ENCODE results near the gene BAIAP2L1.

DNA sequence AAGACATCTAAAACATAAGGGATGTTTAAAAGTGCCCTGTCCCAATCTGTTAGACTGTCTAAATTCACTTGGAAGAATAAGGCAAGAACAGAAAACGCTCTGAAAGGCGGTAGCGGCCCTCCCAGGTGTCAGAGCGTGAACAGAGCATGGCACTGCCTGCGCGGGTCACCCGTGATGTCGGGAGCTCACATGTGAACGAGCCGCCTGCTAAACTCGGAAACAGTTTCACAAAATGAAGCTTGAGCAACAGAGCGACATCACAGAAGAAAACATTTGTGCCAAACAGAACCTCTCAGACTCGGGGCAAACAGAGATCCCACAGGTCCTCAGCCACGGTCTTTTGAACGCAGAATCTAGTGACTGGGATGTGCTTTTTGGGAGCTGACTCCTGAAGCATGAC lies 106.6 kb downstream of the BAIAP2L1 start:
- TF ChIP-seq ZNF404 (tag by site-specific recombination; IDR thresholded peaks at IDR 0.05) (no peak), SP2 (tag by site-specific recombination; IDR thresholded peaks at IDR 0.05) (no peak)
- TF ChIP-seq, protein P1, sequence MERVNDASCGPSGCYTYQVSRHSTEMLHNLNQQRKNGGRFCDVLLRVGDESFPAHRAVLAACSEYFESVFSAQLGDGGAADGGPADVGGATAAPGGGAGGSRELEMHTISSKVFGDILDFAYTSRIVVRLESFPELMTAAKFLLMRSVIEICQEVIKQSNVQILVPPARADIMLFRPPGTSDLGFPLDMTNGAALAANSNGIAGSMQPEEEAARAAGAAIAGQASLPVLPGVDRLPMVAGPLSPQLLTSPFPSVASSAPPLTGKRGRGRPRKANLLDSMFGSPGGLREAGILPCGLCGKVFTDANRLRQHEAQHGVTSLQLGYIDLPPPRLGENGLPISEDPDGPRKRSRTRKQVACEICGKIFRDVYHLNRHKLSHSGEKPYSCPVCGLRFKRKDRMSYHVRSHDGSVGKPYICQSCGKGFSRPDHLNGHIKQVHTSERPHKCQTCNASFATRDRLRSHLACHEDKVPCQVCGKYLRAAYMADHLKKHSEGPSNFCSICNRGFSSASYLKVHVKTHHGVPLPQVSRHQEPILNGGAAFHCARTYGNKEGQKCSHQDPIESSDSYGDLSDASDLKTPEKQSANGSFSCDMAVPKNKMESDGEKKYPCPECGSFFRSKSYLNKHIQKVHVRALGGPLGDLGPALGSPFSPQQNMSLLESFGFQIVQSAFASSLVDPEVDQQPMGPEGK (tag by site-specific recombination; IDR thresholded peaks at IDR 0.05), result no peak
- TF ChIP-seq, protein P2, sequence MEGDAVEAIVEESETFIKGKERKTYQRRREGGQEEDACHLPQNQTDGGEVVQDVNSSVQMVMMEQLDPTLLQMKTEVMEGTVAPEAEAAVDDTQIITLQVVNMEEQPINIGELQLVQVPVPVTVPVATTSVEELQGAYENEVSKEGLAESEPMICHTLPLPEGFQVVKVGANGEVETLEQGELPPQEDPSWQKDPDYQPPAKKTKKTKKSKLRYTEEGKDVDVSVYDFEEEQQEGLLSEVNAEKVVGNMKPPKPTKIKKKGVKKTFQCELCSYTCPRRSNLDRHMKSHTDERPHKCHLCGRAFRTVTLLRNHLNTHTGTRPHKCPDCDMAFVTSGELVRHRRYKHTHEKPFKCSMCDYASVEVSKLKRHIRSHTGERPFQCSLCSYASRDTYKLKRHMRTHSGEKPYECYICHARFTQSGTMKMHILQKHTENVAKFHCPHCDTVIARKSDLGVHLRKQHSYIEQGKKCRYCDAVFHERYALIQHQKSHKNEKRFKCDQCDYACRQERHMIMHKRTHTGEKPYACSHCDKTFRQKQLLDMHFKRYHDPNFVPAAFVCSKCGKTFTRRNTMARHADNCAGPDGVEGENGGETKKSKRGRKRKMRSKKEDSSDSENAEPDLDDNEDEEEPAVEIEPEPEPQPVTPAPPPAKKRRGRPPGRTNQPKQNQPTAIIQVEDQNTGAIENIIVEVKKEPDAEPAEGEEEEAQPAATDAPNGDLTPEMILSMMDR (tag by site-specific recombination; IDR thresholded peaks at IDR 0.05), result no peak
- TF ChIP-seq, protein P3, sequence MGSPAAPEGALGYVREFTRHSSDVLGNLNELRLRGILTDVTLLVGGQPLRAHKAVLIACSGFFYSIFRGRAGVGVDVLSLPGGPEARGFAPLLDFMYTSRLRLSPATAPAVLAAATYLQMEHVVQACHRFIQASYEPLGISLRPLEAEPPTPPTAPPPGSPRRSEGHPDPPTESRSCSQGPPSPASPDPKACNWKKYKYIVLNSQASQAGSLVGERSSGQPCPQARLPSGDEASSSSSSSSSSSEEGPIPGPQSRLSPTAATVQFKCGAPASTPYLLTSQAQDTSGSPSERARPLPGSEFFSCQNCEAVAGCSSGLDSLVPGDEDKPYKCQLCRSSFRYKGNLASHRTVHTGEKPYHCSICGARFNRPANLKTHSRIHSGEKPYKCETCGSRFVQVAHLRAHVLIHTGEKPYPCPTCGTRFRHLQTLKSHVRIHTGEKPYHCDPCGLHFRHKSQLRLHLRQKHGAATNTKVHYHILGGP (tag by site-specific recombination; IDR thresholded peaks at IDR 0.05), result no peak
